Kidney (tissue), 14 donors: ENCODE results near the gene COL11A2. TPM values are rescaled to one million over a fixed set of nuclear protein-coding genes. Genes with fewer than 3 reads are reported as not detected.
A peak's percentile ranks its signal among the peaks of the same experiment; 100 is the strongest.

Experiments
- DNase-seq, 5 donors: peaks; one replicate each; pipeline ENCODE4 v3.0.0-alpha.2; 2013 to 2020
- FAIRE-seq: peaks from 2 replicates; lab custom pipeline; 2012; peaks lifted over from hg19 to GRCh38; lab: Jason Lieb, UNC
- H3K27ac ChIP-seq, 2 donors: one replicate each; pipeline ENCODE4 v1.7.0; 2013; ENCODE audit warnings: low read depth in 2 of 2, low read length in 2 of 2, inconsistent platforms in 1 of 2
- H3K27me3 ChIP-seq: one replicate; pipeline ENCODE4 v1.7.1; 2013; ENCODE audit warnings: low read length, inconsistent platforms; ENCODE audit not compliant: control insufficient read depth, insufficient read depth
- H3K36me3 ChIP-seq, 3 donors: one replicate each; pipeline versions ENCODE4 v1.7.0 to v1.7.1; 2013; ENCODE audit warnings: low read length in 3 of 3, control low read depth in 1 of 3, inconsistent platforms in 1 of 3; ENCODE audit not compliant: insufficient read depth in 3 of 3, control insufficient read depth in 2 of 3
- H3K4me1 ChIP-seq, 3 donors: one replicate each; pipeline versions ENCODE4 v1.7.0 to v1.7.1; 2013; ENCODE audit warnings: low read length in 3 of 3, inconsistent platforms in 1 of 3, low read depth in 1 of 3; ENCODE audit not compliant: control insufficient read depth in 2 of 3, insufficient read depth in 2 of 3
- H3K4me3 ChIP-seq, 3 donors: one replicate each; pipeline versions ENCODE4 v1.7.0 to v1.8.1; 2013; ENCODE audit warnings: low read length in 3 of 3, control low read depth in 1 of 3, inconsistent platforms in 1 of 3
- H3K9ac ChIP-seq, 3 donors: one replicate each; pipeline versions ENCODE4 v1.7.0 to v1.7.1; 2013; ENCODE audit warnings: low read length in 3 of 3, control low read depth in 1 of 3, inconsistent platforms in 1 of 3
- H3K9me3 ChIP-seq, 3 donors: one replicate each; pipeline versions ENCODE4 v1.7.0 to v1.7.1; 2013; ENCODE audit warnings: low read length in 3 of 3, control low read depth in 1 of 3, inconsistent platforms in 1 of 3; ENCODE audit not compliant: control insufficient read depth in 2 of 3, insufficient read depth in 1 of 3
- CTCF ChIP-seq: IDR thresholded peaks from 3 replicates; pipeline ENCODE4 v1.5.1; 2012; ENCODE audit warnings: mild to moderate bottlenecking, moderate library complexity, borderline replicate concordance; ENCODE audit not compliant: insufficient read depth; ENCODE audit errors: extremely low read depth
- intact Hi-C: fragments of 100-400 bp; cut with DNase I; formaldehyde crosslinking; loops from one replicate; pipeline ENCODE4 v1.11.1; 2022
- polyA plus RNA-seq: library from polyadenylated mRNA; stranded (reverse); fragments of 350-450 nt; fragmentation: Illumina TruSeq; extraction: RNeasy Lipid Tissue Mini Kit (QIAGEN cat#74804); gene quantifications from one replicate; pipeline ENCODE4 v1.2.3, GENCODE V29; 2014; ENCODE audit warnings: low read depth, low replicate concordance; ENCODE audit not compliant: insufficient read depth
- total RNA-seq: library from RNA; stranded (reverse); fragmentation: NEBNext Ultra II Directional; extraction: Animal tissue kit (Norgen Biotek cat#: 25700); gene quantifications from one replicate; pipeline ENCODE4 v1.2.1, GENCODE V29; 2021
- donor health status: control.
- donor health status: control.
- donor health status: control.
- donor health status: control.
- donor health status: control.
- donor health status: DM: yes; HTN: yes; CAD: no.
- donor health status: Normal renal cell carcinoma (clear cell type).

COL11A2 gene
- total and polyA plus RNA-seq, 2 donors from 2014 or later, result 0.85 to 2.3 TPM

GRCh38 chr6:33212857-33213165 lies 20.5 kb upstream of the COL11A2 start:
- DNase-seq, result no peak
- Histone ChIP-seq H3K27ac (no peak overlapping the region), H3K4me3 (peak overlapping the region; percentile 16 to 59 (median 48)), H3K9me3 (no peaks in the 10 kb centered on the region), H3K36me3 (peaks cover 0 to 18% (median 6%) of the 10 kb centered on the region in 3 donors), H3K4me1 (peaks cover 0 to 16% (median 4%) of the 10 kb centered on the region in 3 donors), H3K9ac (peak overlapping the region in 2 of 3 donors; percentile 41 to 71), H3K27me3 (no peaks in the 10 kb centered on the region)
- TF ChIP-seq CTCF, result no peak
- intact Hi-C loops, result no loop called here
- FAIRE-seq, result no peak

- H3K27ac ChIP-seq, result no peak overlapping the region
- H3K27me3 ChIP-seq, result no peaks in the 10 kb centered on the region
- intact Hi-C loops, result no loop called here
- H3K36me3 ChIP-seq, result peaks cover 0 to 18% (median 6%) of the 10 kb centered on the region in 3 donors
- no peaks in the 10 kb centered on the region for H3K9me3 ChIP-seq
- DNase-seq (peak in 2 of 5 donors; percentile 41 to 71), FAIRE-seq (no peak)
- peaks cover 0 to 16% (median 10%) of the 10 kb centered on the region in 3 donors for H3K4me1 ChIP-seq
- H3K4me3 ChIP-seq, result no peak overlapping the region
- no peak overlapping the region for H3K9ac ChIP-seq
- no peak for TF ChIP-seq CTCF
These were observed 19.6 kb upstream of the COL11A2 start for GRCh38 chr6:33211666-33212422.

DNA sequence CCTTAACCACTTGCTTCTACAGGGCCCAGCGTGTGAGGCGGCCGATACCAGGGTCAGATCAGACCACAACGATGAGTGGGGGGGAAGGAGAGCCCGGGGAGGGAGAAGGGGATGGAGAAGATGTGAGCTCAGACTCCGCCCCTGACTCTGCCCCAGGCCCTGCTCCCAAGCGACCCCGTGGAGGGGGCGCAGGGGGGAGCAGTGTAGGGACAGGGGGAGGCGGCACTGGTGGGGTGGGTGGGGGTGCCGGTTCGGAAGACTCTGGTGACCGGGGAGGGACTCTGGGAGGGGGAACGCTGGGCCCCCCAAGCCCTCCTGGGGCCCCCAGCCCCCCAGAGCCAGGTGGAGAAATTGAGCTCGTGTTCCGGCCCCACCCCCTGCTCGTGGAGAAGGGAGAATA lies 18.9 kb upstream of the COL11A2 start:
- no peak overlapping the region for H3K9ac ChIP-seq
- no peaks in the 10 kb centered on the region for H3K27me3 ChIP-seq
- H3K36me3 ChIP-seq, result peaks cover 0 to 18% (median 6%) of the 10 kb centered on the region in 3 donors
- no peak for TF ChIP-seq CTCF
- DNase-seq, result peak in 1 of 5 donors; percentile 33
- FAIRE-seq, result no peak
- H3K27ac ChIP-seq, result no peak overlapping the region
- no peak overlapping the region for H3K4me3 ChIP-seq
- no peaks in the 10 kb centered on the region for H3K9me3 ChIP-seq
- peaks cover 0 to 19% (median 10%) of the 10 kb centered on the region in 3 donors for H3K4me1 ChIP-seq
- intact Hi-C loops, result no loop called here

DNA sequence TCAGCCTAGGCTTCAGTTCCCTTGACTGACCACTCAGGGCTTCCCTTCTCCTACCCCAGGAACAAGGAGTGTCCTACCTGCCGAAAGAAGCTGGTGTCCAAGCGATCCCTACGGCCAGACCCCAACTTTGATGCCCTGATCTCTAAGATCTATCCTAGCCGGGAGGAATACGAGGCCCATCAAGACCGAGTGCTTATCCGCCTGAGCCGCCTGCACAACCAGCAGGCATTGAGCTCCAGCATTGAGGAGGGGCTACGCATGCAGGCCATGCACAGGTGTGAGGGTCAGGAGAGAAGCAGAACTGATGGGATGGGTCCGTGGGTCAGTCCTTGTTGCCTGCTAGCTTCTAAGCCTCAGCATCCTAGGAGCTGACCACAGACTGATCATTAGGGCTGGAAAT lies 17.6 kb upstream of the COL11A2 start:
- no peaks in the 10 kb centered on the region for H3K27me3 ChIP-seq
- H3K9me3 ChIP-seq, result no peaks in the 10 kb centered on the region
- H3K4me1 ChIP-seq, result peaks cover 0 to 25% (median 10%) of the 10 kb centered on the region in 3 donors
- intact Hi-C loops, result no loop called here
- H3K9ac ChIP-seq, result no peak overlapping the region
- no peak for DNase-seq
- FAIRE-seq, result no peak
- no peak overlapping the region for H3K27ac ChIP-seq
- TF ChIP-seq CTCF, result no peak
- H3K36me3 ChIP-seq, result peaks cover 0 to 18% (median 6%) of the 10 kb centered on the region in 3 donors
- H3K4me3 ChIP-seq, result no peak overlapping the region
